ENCODE results near the gene DDX18. TPM values are rescaled to one million over a fixed set of nuclear protein-coding genes. Genes with fewer than 3 reads are reported as not detected.

Gene DDX18
- polyA plus RNA-seq, 4 donors = 16.8 to 52.2 (median 25.3) TPM

DNA sequence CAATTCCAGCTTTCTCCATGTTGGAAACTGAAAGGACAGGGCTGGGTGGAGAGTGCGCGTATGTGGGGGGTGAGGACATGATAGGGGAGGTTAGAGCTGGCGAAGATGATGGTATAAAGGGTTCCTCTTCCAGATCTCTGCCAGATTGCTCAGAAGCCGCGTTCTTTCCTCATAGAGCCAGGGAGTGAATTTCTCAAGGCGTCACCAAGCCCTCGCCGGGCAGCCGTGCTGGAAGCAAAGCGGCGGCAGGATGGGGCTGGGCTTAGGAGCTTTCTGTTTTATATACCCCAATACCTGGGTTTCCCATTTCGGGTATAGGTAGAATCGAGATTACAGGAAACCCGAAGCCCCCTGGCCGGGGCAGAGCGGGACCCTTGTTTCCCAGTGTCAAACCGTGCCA, 43.8 kb downstream of the DDX18 start:
- 73 to 74% (median 74%) methylated on average over 17 of the region's 17 CpGs for WGBS, 3 donors
- no peak for DNase-seq
- FAIRE-seq = no peak
- Histone ChIP-seq H3K27ac (ENCODE audit: low read depth in 1 of 3, low read length in 2 of 3) (no peak overlapping the region), H3K36me3 (ENCODE audit: control insufficient read depth in 3 of 3, insufficient read depth in 2 of 3, low read depth in 1 of 3, low read length in 3 of 3) (no peaks in the 10 kb centered on the region), H3K27me3 (ENCODE audit: control insufficient read depth in 3 of 3, insufficient read depth in 3 of 3, low read length in 3 of 3) (peaks cover 0 to 40% (median 9%) of the 10 kb centered on the region in 3 donors), H3K4me3 (ENCODE audit: low read depth in 1 of 3, low read length in 3 of 3) (no peak overlapping the region), H3K9me3 (ENCODE audit: control insufficient read depth in 2 of 2, insufficient read depth in 1 of 2, low read depth in 1 of 2, low read length in 1 of 2) (peaks cover 0 to 11% of the 10 kb centered on the region in 2 donors), H3K4me1 (ENCODE audit: control insufficient read depth in 3 of 3, insufficient read depth in 2 of 3, low read depth in 1 of 3, low read length in 2 of 3) (no peaks in the 10 kb centered on the region)

DNA sequence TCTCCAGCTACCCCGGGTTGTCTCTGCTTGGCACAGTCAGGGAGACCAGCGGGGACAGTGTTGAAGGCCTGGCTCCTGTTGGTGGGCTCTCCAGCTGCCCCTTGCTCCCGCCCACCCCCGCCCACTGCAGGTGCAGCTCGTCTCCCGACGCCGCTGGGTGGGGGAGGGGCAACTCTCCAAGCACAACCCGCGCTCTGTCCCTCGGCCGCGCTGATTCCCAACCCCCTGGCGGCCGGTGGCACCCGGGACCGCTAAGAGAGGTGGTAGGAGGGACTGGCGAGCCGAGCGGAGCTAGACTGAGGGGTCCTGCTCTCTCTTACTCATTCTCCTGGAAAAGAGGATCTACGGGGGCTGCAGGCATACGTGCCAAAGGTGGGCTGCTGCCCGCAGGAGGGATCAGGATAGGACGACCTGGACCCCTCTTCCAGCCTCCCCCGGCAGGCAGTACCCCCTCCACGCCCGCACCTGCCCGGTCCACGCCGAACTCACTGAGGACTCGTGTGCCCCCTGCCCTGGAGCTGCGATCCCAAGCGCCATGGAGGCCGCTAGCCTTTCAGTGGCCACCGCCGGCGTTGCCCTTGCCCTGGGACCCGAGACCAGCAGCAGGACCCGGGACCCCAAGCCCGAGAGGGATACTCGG, 44.5 kb downstream of the DDX18 start:
- Histone ChIP-seq H3K4me3 (ENCODE audit: low read depth in 1 of 3, low read length in 3 of 3) (no peak overlapping the region), H3K27me3 (ENCODE audit: control insufficient read depth in 3 of 3, insufficient read depth in 3 of 3, low read length in 3 of 3) (peaks cover 0 to 35% (median 9%) of the 10 kb centered on the region in 3 donors), H3K9me3 (ENCODE audit: control insufficient read depth in 2 of 2, insufficient read depth in 1 of 2, low read depth in 1 of 2, low read length in 1 of 2) (peaks cover 0 to 11% of the 10 kb centered on the region in 2 donors), H3K36me3 (ENCODE audit: control insufficient read depth in 3 of 3, insufficient read depth in 2 of 3, low read depth in 1 of 3, low read length in 3 of 3) (no peaks in the 10 kb centered on the region), H3K27ac (ENCODE audit: low read depth in 1 of 3, low read length in 2 of 3) (no peak overlapping the region), H3K4me1 (ENCODE audit: control insufficient read depth in 3 of 3, insufficient read depth in 2 of 3, low read depth in 1 of 3, low read length in 2 of 3) (no peaks in the 10 kb centered on the region)
- FAIRE-seq = no peak
- WGBS, 3 donors = 60 to 71% (median 63%) methylated on average over 33 to 41 of the region's 41 CpGs
- DNase-seq = no peak

DNA sequence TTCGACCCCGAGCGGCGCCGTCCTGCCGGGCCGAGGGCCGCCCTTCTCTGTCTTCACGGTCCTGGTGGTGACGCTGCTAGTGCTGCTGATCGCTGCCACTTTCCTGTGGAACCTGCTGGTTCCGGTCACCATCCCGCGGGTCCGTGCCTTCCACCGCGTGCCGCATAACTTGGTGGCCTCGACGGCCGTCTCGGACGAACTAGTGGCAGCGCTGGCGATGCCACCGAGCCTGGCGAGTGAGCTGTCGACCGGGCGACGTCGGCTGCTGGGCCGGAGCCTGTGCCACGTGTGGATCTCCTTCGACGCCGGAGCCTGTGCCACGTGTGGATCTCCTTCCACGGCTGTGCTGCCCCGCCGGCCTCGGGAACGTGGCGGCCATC, 45.0 kb downstream of the DDX18 start:
- no peak overlapping the region for H3K4me3 ChIP-seq (ENCODE audit: low read depth in 1 of 3, low read length in 3 of 3)
- H3K36me3 ChIP-seq (ENCODE audit: control insufficient read depth in 3 of 3, insufficient read depth in 2 of 3, low read depth in 1 of 3, low read length in 3 of 3) = no peaks in the 10 kb centered on the region
- WGBS, 3 donors = 73 to 88% (median 86%) methylated on average over 43 to 44 of the region's 44 CpGs
- peaks cover 0 to 34% (median 9%) of the 10 kb centered on the region in 3 donors for H3K27me3 ChIP-seq (ENCODE audit: control insufficient read depth in 3 of 3, insufficient read depth in 3 of 3, low read length in 3 of 3)
- no peaks in the 10 kb centered on the region for H3K4me1 ChIP-seq (ENCODE audit: control insufficient read depth in 3 of 3, insufficient read depth in 2 of 3, low read depth in 1 of 3, low read length in 2 of 3)
- peaks cover 0 to 11% of the 10 kb centered on the region in 2 donors for H3K9me3 ChIP-seq (ENCODE audit: control insufficient read depth in 2 of 2, insufficient read depth in 1 of 2, low read depth in 1 of 2, low read length in 1 of 2)
- FAIRE-seq (no peak), DNase-seq (no peak)
- H3K27ac ChIP-seq (ENCODE audit: low read depth in 1 of 3, low read length in 2 of 3) = no peak overlapping the region

DNA sequence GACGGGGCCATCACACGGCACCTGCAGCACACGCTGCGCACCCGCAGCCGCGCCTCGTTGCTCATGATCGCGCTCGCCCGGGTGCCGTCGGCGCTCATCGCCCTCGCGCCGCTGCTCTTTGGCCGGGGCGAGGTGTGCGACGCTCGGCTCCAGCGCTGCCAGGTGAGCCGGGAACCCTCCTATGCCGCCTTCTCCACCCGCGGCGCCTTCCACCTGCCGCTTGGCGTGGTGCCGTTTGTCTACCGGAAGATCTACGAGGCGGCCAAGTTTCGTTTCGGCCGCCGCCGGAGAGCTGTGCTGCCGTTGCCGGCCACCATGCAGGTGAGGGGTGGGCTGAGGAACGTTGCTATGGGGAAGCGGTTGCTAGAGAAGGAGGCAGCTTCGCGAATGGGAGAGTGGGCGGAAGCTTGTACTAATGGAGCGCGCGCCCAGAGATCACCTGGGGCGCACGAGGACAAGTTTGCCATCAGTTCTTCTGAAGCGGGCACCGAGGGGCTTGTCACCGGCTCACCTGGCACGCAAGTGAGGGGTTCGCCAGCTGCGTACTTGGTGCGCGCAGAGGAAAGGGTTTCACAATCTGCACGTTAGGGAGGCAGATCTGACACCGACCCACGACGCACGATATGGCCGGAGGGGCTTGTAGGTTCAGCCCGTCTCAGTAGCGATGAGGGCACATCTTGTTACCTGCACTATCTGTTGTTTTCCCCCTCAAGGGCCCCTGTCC, 45.6 kb downstream of the DDX18 start:
- peaks cover 0 to 11% of the 10 kb centered on the region in 2 donors for H3K9me3 ChIP-seq (ENCODE audit: control insufficient read depth in 2 of 2, insufficient read depth in 1 of 2, low read depth in 1 of 2, low read length in 1 of 2)
- no peak for FAIRE-seq
- 49 to 55% (median 50%) methylated on average over 58 to 69 of the region's 69 CpGs for WGBS, 3 donors
- H3K27me3 ChIP-seq (ENCODE audit: control insufficient read depth in 3 of 3, insufficient read depth in 3 of 3, low read length in 3 of 3) = peaks cover 0 to 32% (median 7%) of the 10 kb centered on the region in 3 donors
- H3K27ac ChIP-seq (ENCODE audit: low read depth in 1 of 3, low read length in 2 of 3) = no peak overlapping the region
- no peak overlapping the region for H3K4me3 ChIP-seq (ENCODE audit: low read depth in 1 of 3, low read length in 3 of 3)
- DNase-seq = no peak
- H3K4me1 ChIP-seq (ENCODE audit: control insufficient read depth in 3 of 3, insufficient read depth in 2 of 3, low read depth in 1 of 3, low read length in 2 of 3) = no peaks in the 10 kb centered on the region
- H3K36me3 ChIP-seq (ENCODE audit: control insufficient read depth in 3 of 3, insufficient read depth in 2 of 3, low read depth in 1 of 3, low read length in 3 of 3) = no peaks in the 10 kb centered on the region

DNA sequence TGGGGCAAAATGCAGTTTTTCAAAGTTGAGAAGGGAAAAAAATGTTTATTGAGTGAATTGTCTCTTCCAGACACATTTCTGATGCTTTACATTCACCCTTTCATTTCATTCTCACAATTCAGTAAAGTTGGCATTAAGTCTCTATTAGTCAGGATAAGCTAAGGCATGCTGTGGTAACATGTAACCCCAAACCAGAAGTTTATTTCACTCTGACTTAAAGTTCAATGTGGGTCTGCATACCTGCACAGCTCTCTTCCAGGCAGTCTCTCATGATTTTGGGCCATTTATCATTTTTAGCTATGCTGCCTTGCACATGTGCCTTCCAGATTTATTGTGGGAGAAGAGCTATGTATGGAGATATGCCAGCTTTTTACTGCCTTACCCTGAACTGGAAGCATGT, 48.0 kb downstream of the DDX18 start:
- H3K27me3 ChIP-seq (ENCODE audit: control insufficient read depth in 3 of 3, insufficient read depth in 3 of 3, low read length in 3 of 3) = peaks cover 0 to 27% (median 7%) of the 10 kb centered on the region in 3 donors
- H3K4me3 ChIP-seq (ENCODE audit: low read depth in 1 of 3, low read length in 3 of 3) = no peak overlapping the region
- FAIRE-seq (no peak), DNase-seq (no peak)
- H3K36me3 ChIP-seq (ENCODE audit: control insufficient read depth in 3 of 3, insufficient read depth in 2 of 3, low read depth in 1 of 3, low read length in 3 of 3) = no peaks in the 10 kb centered on the region
- peaks cover 0 to 11% of the 10 kb centered on the region in 2 donors for H3K9me3 ChIP-seq (ENCODE audit: control insufficient read depth in 2 of 2, insufficient read depth in 1 of 2, low read depth in 1 of 2, low read length in 1 of 2)
- H3K4me1 ChIP-seq (ENCODE audit: control insufficient read depth in 3 of 3, insufficient read depth in 2 of 3, low read depth in 1 of 3, low read length in 2 of 3) = no peaks in the 10 kb centered on the region
- no peak overlapping the region for H3K27ac ChIP-seq (ENCODE audit: low read depth in 1 of 3, low read length in 2 of 3)

DNA sequence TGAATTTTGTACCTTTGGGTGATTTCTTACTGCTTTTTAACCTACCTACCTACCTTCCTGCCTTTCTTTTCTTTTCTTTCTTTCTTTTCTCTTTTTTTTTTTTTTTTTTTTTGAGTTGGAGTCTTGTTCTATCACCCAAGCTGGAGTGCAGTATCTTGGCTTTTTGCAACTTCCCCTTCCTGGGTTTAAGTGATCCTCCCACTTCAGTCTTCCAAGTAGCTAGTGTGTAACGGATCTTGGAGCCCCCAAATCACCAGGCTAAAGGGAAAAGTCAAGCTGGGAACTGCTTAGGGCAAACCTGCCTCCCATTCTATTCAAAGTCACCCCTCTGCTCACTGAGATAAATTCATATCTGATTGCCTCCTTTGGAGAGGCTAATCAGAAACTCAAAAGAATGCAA, 61.3 kb downstream of the DDX18 start:
- no peaks in the 10 kb centered on the region for H3K36me3 ChIP-seq (ENCODE audit: control insufficient read depth in 3 of 3, insufficient read depth in 2 of 3, low read depth in 1 of 3, low read length in 3 of 3)
- H3K27ac ChIP-seq (ENCODE audit: low read depth in 1 of 3, low read length in 2 of 3) = no peak overlapping the region
- no peak for DNase-seq
- 35 to 52% (median 42%) methylated on average over 1 of the region's 1 CpG for WGBS, 3 donors
- FAIRE-seq = no peak
- no peaks in the 10 kb centered on the region for H3K9me3 ChIP-seq (ENCODE audit: control insufficient read depth in 2 of 2, insufficient read depth in 1 of 2, low read depth in 1 of 2, low read length in 1 of 2)
- peaks cover 0 to 2% (median 0%) of the 10 kb centered on the region in 3 donors for H3K27me3 ChIP-seq (ENCODE audit: control insufficient read depth in 3 of 3, insufficient read depth in 3 of 3, low read length in 3 of 3)
- no peaks in the 10 kb centered on the region for H3K4me1 ChIP-seq (ENCODE audit: control insufficient read depth in 3 of 3, insufficient read depth in 2 of 3, low read depth in 1 of 3, low read length in 2 of 3)
- H3K4me3 ChIP-seq (ENCODE audit: low read depth in 1 of 3, low read length in 3 of 3) = no peak overlapping the region

DNA sequence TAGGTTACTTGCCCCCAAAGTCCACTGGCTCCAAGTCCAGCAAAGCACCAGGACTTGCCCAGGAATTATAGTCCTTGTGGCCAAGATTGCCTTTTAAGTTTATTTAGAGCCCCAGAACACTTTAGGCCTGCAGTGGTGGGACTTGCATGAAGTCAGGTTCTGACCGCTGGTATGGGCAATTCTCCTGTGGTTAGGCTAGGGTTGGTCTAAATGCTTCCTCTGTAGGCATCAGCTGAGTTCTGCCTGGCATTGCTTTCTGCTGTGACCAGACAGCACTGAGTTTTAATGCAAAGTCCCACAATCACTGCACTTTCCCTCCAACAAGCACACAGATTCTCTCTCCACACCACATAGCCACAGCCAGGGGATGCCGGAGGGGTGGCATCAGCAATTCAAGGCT, 64.5 kb downstream of the DDX18 start:
- FAIRE-seq (no peak), DNase-seq (no peak)
- H3K36me3 ChIP-seq (ENCODE audit: control insufficient read depth in 3 of 3, insufficient read depth in 2 of 3, low read depth in 1 of 3, low read length in 3 of 3) = no peaks in the 10 kb centered on the region
- H3K4me1 ChIP-seq (ENCODE audit: control insufficient read depth in 3 of 3, insufficient read depth in 2 of 3, low read depth in 1 of 3, low read length in 2 of 3) = no peaks in the 10 kb centered on the region
- 88 to 96% (median 89%) methylated on average over 2 of the region's 2 CpGs for WGBS, 3 donors
- H3K4me3 ChIP-seq (ENCODE audit: low read depth in 1 of 3, low read length in 3 of 3) = no peak overlapping the region
- H3K27ac ChIP-seq (ENCODE audit: low read depth in 1 of 3, low read length in 2 of 3) = no peak overlapping the region
- peaks cover 0 to 2% (median 0%) of the 10 kb centered on the region in 3 donors for H3K27me3 ChIP-seq (ENCODE audit: control insufficient read depth in 3 of 3, insufficient read depth in 3 of 3, low read length in 3 of 3)
- H3K9me3 ChIP-seq (ENCODE audit: control insufficient read depth in 2 of 2, insufficient read depth in 1 of 2, low read depth in 1 of 2, low read length in 1 of 2) = no peaks in the 10 kb centered on the region
